Measurements from ENCODE around the gene SLC51B.

Gene SLC51B

GRCh38 chr15:65095011-65095746, 50.0 kb downstream of the SLC51B start:
- no peaks in the 10 kb centered on the region for H3K36me3 ChIP-seq (ENCODE audit: insufficient read depth)
- H3K27ac ChIP-seq, result no peak overlapping the region
- no peak overlapping the region for H2AFZ ChIP-seq (ENCODE audit: low read depth)
- H3K4me2 ChIP-seq, result no peak overlapping the region
- TF ChIP-seq CTCF (conservative IDR thresholded peaks at IDR 0.05; ENCODE audit: low read depth, low read length), result no peak
- H3K4me3 ChIP-seq (IDR thresholded peaks at IDR 0.05; ENCODE audit: insufficient read depth, low read depth, low read length), result no peak overlapping the region
- no peaks in the 10 kb centered on the region for H3K27me3 ChIP-seq (ENCODE audit: insufficient read depth, low read depth)
- no peaks in the 10 kb centered on the region for H3K79me2 ChIP-seq (ENCODE audit: insufficient read depth, low read depth)
- no peaks in the 10 kb centered on the region for H3K4me1 ChIP-seq (ENCODE audit: low read depth, poor library complexity, severe bottlenecking)
- no peak overlapping the region for H3K9ac ChIP-seq
- H4K20me1 ChIP-seq (ENCODE audit: insufficient read depth), result no peaks in the 10 kb centered on the region

- Histone ChIP-seq H4K20me1 (ENCODE audit: insufficient read depth) (no peaks in the 10 kb centered on the region), H3K9ac (no peak overlapping the region), H3K79me2 (ENCODE audit: insufficient read depth, low read depth) (no peaks in the 10 kb centered on the region), H3K36me3 (ENCODE audit: insufficient read depth) (no peaks in the 10 kb centered on the region), H3K27ac (no peak overlapping the region), H3K27me3 (ENCODE audit: insufficient read depth, low read depth) (no peaks in the 10 kb centered on the region), H3K4me2 (no peak overlapping the region), H3K4me3 (IDR thresholded peaks at IDR 0.05; ENCODE audit: insufficient read depth, low read depth, low read length) (no peak overlapping the region), H3K4me1 (ENCODE audit: low read depth, poor library complexity, severe bottlenecking) (no peaks in the 10 kb centered on the region), H2AFZ (ENCODE audit: low read depth) (no peak overlapping the region)
- no peak for TF ChIP-seq CTCF (conservative IDR thresholded peaks at IDR 0.05; ENCODE audit: low read depth, low read length)
These were observed 50.5 kb downstream of the SLC51B start for GRCh38 chr15:65095747-65096104.

GRCh38 chr15:65096481-65097385, 51.5 kb downstream of the SLC51B start:
- Histone ChIP-seq H4K20me1 (ENCODE audit: insufficient read depth) (no peaks in the 10 kb centered on the region), H3K4me3 (IDR thresholded peaks at IDR 0.05; ENCODE audit: insufficient read depth, low read depth, low read length) (no peak overlapping the region), H3K4me1 (ENCODE audit: low read depth, poor library complexity, severe bottlenecking) (no peaks in the 10 kb centered on the region), H3K36me3 (ENCODE audit: insufficient read depth) (no peaks in the 10 kb centered on the region), H2AFZ (ENCODE audit: low read depth) (no peak overlapping the region), H3K4me2 (no peak overlapping the region), H3K27ac (no peak overlapping the region), H3K9ac (no peak overlapping the region), H3K27me3 (ENCODE audit: insufficient read depth, low read depth) (no peaks in the 10 kb centered on the region), H3K79me2 (ENCODE audit: insufficient read depth, low read depth) (no peaks in the 10 kb centered on the region)
- TF ChIP-seq CTCF (conservative IDR thresholded peaks at IDR 0.05; ENCODE audit: low read depth, low read length), result no peak

GRCh38 chr15:65097651-65098263, 52.6 kb downstream of the SLC51B start:
- TF ChIP-seq CTCF (conservative IDR thresholded peaks at IDR 0.05; ENCODE audit: low read depth, low read length), result no peak
- Histone ChIP-seq H3K4me2 (no peak overlapping the region), H3K9ac (no peak overlapping the region), H3K27me3 (ENCODE audit: insufficient read depth, low read depth) (no peaks in the 10 kb centered on the region), H4K20me1 (ENCODE audit: insufficient read depth) (no peaks in the 10 kb centered on the region), H3K4me3 (IDR thresholded peaks at IDR 0.05; ENCODE audit: insufficient read depth, low read depth, low read length) (no peak overlapping the region), H3K36me3 (ENCODE audit: insufficient read depth) (no peaks in the 10 kb centered on the region), H3K27ac (no peak overlapping the region), H3K79me2 (ENCODE audit: insufficient read depth, low read depth) (no peaks in the 10 kb centered on the region), H3K4me1 (ENCODE audit: low read depth, poor library complexity, severe bottlenecking) (no peaks in the 10 kb centered on the region), H2AFZ (ENCODE audit: low read depth) (no peak overlapping the region)
